ENCODE data around the gene IGFBP3. TPM values are rescaled to one million over a fixed set of nuclear protein-coding genes. Genes with fewer than 3 reads are reported as not detected.

The IGFBP3 gene
- total RNA-seq, 1 experiment from 2014 or later, result 4.1 TPM

GRCh38 chr7:45890902-45891461 lies 30.1 kb downstream of the IGFBP3 start:
- Histone ChIP-seq H2AFZ (ENCODE audit: low read depth, low read length, poor library complexity, severe bottlenecking) (peak overlapping the region; percentile 55), H3K27ac (ENCODE audit: low read depth, low read length) (no peak overlapping the region), H3K9me3 (ENCODE audit: control insufficient read depth in 1 of 2, insufficient read depth in 1 of 2, low read depth in 1 of 2, low read length in 2 of 2) (no peaks in the 10 kb centered on the region), H3K4me1 (ENCODE audit: control insufficient read depth in 1 of 2, insufficient read depth in 2 of 2, low read length in 2 of 2) (peaks cover 0 to under 1% of the 10 kb centered on the region in 2 experiments; a peak in 3 of 4 replicates), H3K9me2 (ENCODE audit: insufficient read depth) (no peaks in the 10 kb centered on the region), H3K4me2 (ENCODE audit: low read length) (no peak overlapping the region), H4K20me1 (ENCODE audit: insufficient read depth) (no peaks in the 10 kb centered on the region), H3K4me3 (replicated peaks in 1 of 2; ENCODE audit: low read depth in 1 of 2, low read length in 2 of 2) (no peak overlapping the region), H3K9ac (ENCODE audit: low read length) (no peak overlapping the region), H3K79me2 (ENCODE audit: insufficient read depth, low read length) (no peaks in the 10 kb centered on the region), H3K36me3 (ENCODE audit: control insufficient read depth in 1 of 2, insufficient read depth in 2 of 2, low read length in 2 of 2) (no peaks in the 10 kb centered on the region), H3K27me3 (ENCODE audit: insufficient read depth, low read length) (no peaks in the 10 kb centered on the region)
- 0 out of 2 replicates have a peak, but pooled peaks have one; percentile 40 for ATAC-seq
- DNase-seq (ENCODE audit: low read depth, low spot score), result peak; percentile 22
- TF ChIP-seq CEBPB (IDR thresholded peaks at IDR 0.05; ENCODE audit: low read depth) (no peak), EGR1 (IDR thresholded peaks at IDR 0.05; ENCODE audit: low read depth) (no peak), YY1 (IDR thresholded peaks at IDR 0.05; ENCODE audit: extremely low read depth, insufficient replicate concordance, low read depth, low read length) (no peak), REST (IDR thresholded peaks at IDR 0.05; ENCODE audit: low read depth) (no peak), SIN3A (IDR thresholded peaks at IDR 0.05; ENCODE audit: low read depth) (no peak), RAD21 (IDR thresholded peaks at IDR 0.05; ENCODE audit: low read depth) (peak; percentile 77), CTCF (IDR thresholded peaks at IDR 0.05 in 2 of 3, conservative IDR thresholded peaks at IDR 0.05 in 1 of 3; ENCODE audit: borderline replicate concordance in 1 of 3, insufficient read depth in 1 of 3, low read depth in 2 of 3, low read length in 2 of 3) (peak; percentile 38 to 78 (median 63); a peak in 4 of 6 replicates), SP1 (IDR thresholded peaks at IDR 0.05; ENCODE audit: low read depth) (no peak), MAX (IDR thresholded peaks at IDR 0.05) (no peak)
- POLR2A ChIA-PET, result no interaction called here
- CTCF ChIA-PET, result interaction anchor here (0.6 to 1.0 kb wide), 4 partner anchors 17 to 1289 kb away, joined by 3 to 4 read pairs (median 3); no protein-coding TSS in a partner anchor
- no TSS peak for BruUV-seq (replicated peaks)
- RAD21 ChIA-PET (ENCODE audit: low non-redundant PET in 1 of 2, low total read pairs in 2 of 2, uncharacterized antibody in 2 of 2, unreplicated experiment in 2 of 2), result no interaction called here
- intact Hi-C loops (cut with micrococcal nuclease), result loop anchor here (1.0 to 10.0 kb wide), 2 partner anchors 461 to 1284 kb away; no protein-coding TSS in a partner anchor

Measured in HCT116 (cell line).